LoVo (cell line): Measurements from ENCODE around the gene IQCN.

Experiments
- DNase-seq: peaks from one replicate; pipeline ENCODE4 v3.0.0-alpha.2; 2016; ENCODE audit warnings: low spot score

The IQCN gene

DNA sequence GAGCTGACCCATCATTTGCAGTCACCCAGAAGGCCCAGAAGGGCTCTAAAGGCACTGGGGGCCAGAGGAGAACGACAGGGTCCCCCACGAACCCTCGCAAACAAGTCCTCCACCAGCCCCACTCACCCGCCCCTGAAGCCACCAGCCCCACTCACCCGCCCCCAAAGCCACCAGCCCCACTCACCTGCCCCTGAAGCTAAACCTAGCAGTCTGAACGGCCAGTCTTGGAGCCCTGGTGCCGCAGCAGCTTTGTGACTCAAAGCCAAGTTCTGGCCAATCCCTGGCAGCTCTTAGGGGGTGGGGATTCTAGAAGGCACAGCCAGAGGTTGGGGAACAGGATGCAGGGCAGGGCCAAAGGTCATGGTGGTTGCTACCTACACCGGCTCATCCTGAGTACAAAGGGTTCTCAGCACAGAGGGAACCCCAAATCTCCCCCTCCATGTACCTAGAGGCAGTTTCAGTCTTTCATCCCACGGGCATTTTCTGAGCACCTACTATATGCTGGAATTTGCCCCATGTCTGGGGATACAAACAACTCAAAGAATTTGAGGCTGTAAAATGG, at the start of gene IQCN:
Gene IQCN, minus strand, starts transcription at position 234 of the 562 bp plus-strand sequence. CDS start 4,974 bp downstream, outside the sequence.
- peak; percentile 58 for DNase-seq

DNA sequence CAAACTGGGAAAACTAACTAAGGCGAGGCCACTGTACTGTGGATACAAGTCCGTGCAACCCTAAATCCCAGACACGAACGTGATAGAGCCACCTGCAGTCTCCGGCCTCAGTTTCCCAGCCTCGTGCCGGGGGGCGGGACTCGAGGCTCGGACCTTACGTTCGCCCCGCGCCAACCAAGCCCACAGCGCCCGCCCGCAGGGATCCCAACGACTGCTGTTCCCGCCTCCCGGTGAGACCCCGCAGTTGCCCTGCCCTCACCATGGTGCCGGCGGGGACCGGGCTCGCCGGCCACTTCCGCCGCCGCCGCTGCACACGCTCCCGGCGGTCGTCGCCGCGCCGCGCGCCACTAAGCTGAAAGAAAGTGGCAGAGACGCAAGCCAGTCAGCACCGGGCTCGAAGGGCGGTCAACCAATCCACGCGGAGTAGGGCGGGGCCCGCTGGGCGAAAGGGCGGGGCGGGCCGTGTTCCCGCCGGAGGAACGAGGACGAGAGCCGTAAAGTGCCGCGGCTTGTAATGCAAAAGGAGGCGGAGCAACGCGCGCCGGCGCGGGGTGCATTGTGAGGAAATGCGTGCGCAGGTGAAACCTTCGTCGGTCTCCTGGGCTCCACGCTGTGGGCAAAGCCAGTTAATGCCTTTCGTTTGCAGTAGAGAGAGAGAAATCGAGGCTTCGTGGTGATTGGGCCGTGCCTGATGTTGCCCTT, 48.7 kb upstream of the IQCN start, which contains the start of gene LSM4:
Gene LSM4, minus strand, starts transcription at position 318 of the 702 bp plus-strand sequence. Its CDS starts 56 bp downstream, at position 262.
- DNase-seq = peak; percentile 98

- DNase-seq = peak; percentile 50
Observed at GRCh38 chr19:18322318-18322758, 48.1 kb upstream of the IQCN start.

- DNase-seq = no peak
Observed at GRCh38 chr19:18321734-18322102, 47.5 kb upstream of the IQCN start.

DNA sequence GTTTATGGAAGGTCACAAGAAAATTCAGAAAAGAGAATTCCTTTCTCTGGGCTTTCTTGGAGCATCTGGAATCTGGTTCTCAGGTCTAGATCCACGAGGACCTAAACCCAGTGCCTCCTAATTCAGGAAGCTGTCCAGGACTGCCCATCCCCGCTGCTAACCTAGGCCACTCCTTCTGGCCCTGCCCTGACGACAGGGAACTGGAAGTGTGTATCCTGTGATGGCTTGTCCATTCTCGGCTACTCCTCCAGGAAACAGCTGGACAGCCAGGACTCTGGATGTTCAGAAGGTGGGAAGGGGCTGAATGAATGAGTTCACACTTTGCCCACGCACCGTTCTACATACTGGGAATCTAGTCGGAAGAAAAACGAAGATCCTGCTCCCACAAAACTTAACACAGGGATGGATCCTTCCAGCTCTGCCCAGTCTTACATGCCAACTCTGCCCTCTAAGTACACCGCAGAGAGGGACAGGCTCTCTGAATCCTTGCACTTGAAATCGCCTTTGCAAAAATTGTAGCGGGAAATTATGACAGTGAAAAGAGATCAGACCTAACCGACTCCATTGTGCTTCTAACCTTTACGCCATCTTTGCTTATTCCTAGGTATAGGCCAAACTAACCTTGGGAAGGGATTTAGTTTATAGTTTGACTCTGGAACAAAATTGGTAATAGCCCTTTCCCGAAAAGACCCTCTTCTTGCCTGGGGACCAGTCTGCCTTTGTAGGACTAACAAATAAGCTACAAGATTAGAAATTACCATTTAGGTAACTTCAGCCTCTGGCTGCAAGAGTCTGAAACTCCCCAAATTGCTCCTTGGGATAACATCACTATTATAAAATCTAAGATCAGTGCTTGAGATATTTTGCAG, 46.8 kb upstream of the IQCN start:
- no peak for DNase-seq

DNA sequence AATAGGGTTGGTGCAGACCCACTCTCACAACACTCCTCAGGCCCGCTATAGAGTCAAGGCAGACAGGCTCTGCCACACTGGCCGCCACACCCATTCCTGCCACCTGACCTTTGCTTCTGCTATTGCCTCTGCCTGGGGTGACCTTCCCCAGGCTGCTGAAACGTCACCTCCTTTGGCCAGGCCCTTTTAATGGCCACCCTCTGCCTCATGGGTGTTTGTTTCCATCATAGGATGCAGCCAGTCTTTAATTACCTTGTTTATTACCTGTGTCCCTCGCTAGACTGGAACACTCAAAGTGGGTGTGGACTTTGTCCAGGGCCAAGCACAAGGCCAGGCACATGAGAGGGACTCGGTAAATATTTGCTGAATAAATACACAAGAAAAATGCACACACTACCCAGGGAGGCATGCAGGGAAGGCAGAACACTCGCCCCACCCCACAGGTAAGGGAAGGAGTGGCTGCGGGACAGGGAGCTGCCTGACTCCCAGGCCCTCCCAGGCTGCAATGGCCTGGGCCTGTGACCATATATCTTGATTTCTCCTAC, 45.4 kb upstream of the IQCN start:
- DNase-seq = peak; percentile 44

DNA sequence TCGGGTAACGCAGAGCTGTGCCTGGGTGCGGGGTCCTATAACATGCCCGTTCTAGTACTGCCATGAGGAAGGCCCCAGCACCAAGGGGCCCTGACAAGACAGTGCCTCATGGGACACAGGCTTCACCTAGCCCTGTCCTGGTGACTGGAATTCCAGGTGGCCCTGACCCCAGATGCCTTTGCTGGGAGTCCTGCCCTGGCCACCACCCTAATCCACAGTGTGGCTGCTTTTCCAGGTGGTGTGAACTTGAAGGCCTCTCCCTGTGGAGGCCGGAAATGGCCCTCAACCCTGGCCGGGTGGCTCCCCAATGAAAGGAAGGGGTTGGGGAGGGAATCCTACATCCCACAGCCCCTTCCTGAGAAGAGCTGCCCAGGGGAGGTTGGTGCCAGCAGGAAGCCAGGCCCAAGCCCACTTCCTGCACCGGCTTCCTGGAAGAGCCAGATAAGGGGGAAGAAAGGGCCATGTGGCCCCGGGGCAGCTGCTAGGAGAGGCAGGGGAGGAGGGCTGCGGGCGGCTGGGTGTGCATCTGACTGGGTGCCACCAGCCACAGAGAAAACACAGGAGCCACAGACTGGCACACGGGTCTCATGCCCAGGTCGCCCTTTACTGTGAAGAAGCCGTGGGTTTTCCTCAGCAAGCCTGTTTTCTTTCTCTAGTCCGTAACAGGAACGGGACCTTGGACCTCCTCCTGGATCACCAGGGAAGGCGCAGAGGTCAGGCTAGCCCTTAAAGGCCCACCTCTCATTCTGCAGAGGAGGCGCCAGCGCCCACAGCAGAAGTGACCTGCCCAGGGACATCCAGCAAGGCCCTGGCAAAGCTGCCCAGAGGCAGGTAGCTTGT, 43.9 kb upstream of the IQCN start:
- no peak for DNase-seq

DNA sequence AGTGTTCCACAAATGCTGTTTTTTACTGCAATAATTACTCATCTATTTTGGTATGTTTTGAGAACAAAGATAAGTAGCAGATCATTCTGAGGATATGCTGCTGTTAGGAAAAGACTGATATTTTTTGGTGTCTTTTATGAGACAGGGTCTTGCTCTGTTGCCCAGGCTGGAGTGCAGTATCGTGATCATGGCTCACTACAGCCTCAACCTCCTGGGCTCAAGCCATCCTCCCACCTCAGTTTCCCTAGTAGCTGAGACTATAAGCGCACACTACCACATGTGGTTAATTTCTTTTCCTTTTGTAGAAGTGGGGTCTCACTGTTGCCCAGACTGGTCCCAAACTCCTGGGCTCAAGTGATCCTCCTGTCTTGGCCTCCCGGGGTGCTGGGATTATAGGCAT, 39.1 kb upstream of the IQCN start:
- DNase-seq = no peak

- no peak for DNase-seq
Observed at GRCh38 chr19:18312092-18312534, 37.9 kb upstream of the IQCN start.

DNA sequence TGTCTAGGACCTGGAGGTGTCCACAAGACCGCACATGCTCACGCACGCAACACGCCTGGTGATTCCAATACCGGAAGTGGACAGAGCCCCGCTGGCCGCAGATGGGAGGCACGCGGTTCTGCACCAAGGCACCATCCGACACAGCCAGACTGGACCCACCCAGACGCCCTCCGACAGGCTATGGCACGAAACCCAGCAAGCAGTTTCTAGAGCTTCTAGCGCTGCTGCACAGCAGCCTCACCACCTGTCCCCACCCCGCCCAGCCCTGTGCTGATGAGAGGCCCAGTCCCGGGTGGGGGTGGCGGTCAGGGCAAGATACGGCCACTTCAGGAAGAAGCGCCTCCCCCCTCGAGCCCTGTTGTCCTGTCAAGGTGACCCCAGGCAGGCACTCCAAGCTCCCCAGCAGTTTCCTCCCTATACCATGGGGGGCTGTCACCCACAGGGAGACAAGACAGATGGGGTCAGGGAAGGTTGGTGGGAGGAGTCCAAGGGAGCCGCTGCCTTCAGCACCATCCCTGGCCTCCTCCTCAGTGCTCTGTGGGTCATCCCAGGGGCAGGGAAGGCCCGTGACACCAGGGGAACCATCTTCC, 37.3 kb upstream of the IQCN start:
- no peak for DNase-seq

- DNase-seq = no peak
Observed at GRCh38 chr19:18310966-18311365, 36.7 kb upstream of the IQCN start.

- DNase-seq = no peak
Observed at GRCh38 chr19:18310118-18310909, 36.1 kb upstream of the IQCN start.

GRCh38 chr19:18309525-18310064, 35.3 kb upstream of the IQCN start:
- DNase-seq = no peak

GRCh38 chr19:18308948-18309325, 34.7 kb upstream of the IQCN start:
- no peak for DNase-seq

- no peak for DNase-seq
Observed at GRCh38 chr19:18308051-18308947, 34.0 kb upstream of the IQCN start.

DNA sequence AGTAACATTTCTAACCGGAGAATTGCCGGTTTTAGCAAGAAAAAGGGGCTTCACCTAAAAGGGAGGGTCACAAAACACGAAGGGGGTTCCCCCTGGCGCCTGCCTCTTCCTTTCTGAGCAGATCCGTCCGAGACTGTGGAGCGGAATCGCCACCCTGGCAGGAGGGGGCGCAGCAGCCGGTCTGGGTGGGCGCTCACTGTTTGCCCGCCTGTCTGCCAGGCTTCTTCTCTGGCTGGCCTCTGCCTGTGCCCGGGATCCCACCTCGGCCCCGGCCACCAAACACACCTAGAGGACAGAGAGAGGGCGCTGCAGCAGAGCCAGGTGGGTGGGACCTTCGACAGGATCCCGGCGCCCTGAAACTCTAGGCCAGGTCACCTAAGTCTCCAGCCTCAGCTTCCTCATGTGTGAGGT, 33.0 kb upstream of the IQCN start:
- DNase-seq = no peak

GRCh38 chr19:18306888-18307260, 32.6 kb upstream of the IQCN start:
- DNase-seq = no peak

DNA sequence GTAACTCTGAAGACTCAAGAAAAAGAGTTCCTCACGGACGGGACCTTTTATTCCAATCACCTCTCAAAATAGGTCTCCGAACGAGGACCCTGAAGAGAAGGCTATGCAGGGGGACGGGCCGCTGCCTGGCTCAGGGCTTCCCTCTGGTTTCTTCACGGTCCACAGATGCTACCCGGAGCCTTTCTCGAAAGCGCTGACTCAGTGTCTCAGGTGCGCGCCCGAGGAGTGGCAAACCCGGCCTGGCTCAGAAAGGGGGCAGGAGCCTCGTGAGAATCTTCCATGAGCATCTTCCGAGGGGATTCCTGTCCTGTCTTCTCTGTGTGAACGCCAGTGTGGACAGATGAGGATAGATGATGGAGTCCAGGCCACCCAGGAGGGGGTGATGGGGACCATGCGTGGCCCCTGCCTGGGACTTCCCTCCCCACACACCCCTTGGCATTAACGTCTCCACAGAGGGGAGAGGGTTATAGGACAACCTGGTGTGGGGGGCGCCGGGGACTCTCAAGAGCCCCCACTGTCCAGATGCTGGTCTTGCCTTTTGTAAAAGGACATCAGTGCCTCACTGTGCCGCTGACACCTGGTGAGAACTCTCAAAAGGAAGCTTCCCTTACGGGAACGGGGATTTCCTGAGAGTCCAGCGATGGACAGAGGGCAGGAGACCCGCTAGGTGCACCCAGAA, 32.1 kb upstream of the IQCN start:
- no peak for DNase-seq
